Measurements from ENCODE around the gene MSANTD2. TPM values are rescaled to one million over a fixed set of nuclear protein-coding genes. Genes with fewer than 3 reads are reported as not detected.

MSANTD2 gene
- total and polyA plus RNA-seq, 12 donors: 2.4 to 15.9 (median 3.4) TPM

DNA sequence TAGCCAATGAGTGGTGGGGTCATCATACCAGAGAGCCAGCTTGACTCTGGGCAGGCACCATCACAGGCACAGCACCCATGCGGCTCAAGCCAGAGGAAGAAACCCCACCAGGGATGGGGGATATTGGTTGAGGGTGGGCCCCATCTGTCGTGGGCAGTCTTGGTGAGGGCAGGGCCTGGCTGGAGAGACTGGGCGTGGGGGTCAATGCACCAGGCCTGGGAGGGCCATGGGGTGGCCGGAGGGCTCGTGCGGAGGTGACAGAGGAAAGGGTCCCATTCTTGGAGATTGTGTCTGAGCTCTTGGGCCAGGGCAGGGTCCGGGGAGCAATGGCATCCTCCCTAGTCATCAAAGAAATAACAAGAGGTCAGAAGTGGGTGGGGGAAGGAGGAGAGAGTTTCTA is 46.6 kb downstream of the MSANTD2 start:
- Histone ChIP-seq H3K4me3 (no peak overlapping the region), H3K4me1 (peaks cover 11 to 98% (median 75%) of the 10 kb centered on the region in 9 donors), H3K36me3 (peaks cover 0 to 59% (median 12%) of the 10 kb centered on the region in 9 donors), H3K27ac (peak overlapping the region in 5 of 10 donors; percentile 12 to 58 (median 41)), H3K9me3 (no peaks in the 10 kb centered on the region), H3K27me3 (peaks cover 0 to 64% (median 50%) of the 10 kb centered on the region in 7 donors)
- TF ChIP-seq, protein P1, sequence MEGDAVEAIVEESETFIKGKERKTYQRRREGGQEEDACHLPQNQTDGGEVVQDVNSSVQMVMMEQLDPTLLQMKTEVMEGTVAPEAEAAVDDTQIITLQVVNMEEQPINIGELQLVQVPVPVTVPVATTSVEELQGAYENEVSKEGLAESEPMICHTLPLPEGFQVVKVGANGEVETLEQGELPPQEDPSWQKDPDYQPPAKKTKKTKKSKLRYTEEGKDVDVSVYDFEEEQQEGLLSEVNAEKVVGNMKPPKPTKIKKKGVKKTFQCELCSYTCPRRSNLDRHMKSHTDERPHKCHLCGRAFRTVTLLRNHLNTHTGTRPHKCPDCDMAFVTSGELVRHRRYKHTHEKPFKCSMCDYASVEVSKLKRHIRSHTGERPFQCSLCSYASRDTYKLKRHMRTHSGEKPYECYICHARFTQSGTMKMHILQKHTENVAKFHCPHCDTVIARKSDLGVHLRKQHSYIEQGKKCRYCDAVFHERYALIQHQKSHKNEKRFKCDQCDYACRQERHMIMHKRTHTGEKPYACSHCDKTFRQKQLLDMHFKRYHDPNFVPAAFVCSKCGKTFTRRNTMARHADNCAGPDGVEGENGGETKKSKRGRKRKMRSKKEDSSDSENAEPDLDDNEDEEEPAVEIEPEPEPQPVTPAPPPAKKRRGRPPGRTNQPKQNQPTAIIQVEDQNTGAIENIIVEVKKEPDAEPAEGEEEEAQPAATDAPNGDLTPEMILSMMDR (IDR thresholded peaks at IDR 0.05): no peak
- WGBS, 2 donors: 82 to 88% methylated on average over 7 of the region's 7 CpGs
- no peak for ATAC-seq
- DNase-seq: no peak
- intact Hi-C loops (cut with DNase I): no loop called here

DNA sequence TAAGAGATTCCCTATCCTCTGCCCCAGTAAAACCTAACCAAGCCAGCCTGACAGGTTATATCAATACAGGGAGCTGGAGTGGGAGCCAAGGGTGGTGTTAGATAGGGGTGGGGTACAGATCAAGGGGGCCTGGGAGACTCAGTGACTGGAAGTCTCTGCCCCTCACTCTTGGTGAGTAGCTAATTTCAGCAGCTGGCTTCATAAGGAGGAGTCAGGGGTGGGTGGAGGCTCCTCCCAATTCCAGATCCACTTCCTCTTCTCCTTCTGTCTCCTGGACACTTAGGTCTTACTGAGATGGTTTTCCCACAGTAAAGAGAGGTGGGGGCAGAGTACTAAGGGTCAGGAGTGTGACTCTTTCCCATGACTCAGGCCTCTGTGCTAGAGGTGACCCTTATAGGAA is 47.0 kb downstream of the MSANTD2 start:
- H3K4me3 ChIP-seq: no peak overlapping the region
- DNase-seq (no peak), ATAC-seq (peak in 2 of 8 donors; percentile 18 to 19)
- H3K4me1 ChIP-seq: peaks cover 7 to 98% (median 74%) of the 10 kb centered on the region in 9 donors
- peak overlapping the region in 7 of 10 donors; percentile 9 to 58 (median 40) for H3K27ac ChIP-seq
- intact Hi-C loops (cut with DNase I): no loop called here
- H3K36me3 ChIP-seq: peaks cover 0 to 59% (median 12%) of the 10 kb centered on the region in 9 donors
- H3K27me3 ChIP-seq: peaks cover 0 to 64% (median 45%) of the 10 kb centered on the region in 7 donors
- no peaks in the 10 kb centered on the region for H3K9me3 ChIP-seq
- TF ChIP-seq, protein P1 (IDR thresholded peaks at IDR 0.05): no peak

DNA sequence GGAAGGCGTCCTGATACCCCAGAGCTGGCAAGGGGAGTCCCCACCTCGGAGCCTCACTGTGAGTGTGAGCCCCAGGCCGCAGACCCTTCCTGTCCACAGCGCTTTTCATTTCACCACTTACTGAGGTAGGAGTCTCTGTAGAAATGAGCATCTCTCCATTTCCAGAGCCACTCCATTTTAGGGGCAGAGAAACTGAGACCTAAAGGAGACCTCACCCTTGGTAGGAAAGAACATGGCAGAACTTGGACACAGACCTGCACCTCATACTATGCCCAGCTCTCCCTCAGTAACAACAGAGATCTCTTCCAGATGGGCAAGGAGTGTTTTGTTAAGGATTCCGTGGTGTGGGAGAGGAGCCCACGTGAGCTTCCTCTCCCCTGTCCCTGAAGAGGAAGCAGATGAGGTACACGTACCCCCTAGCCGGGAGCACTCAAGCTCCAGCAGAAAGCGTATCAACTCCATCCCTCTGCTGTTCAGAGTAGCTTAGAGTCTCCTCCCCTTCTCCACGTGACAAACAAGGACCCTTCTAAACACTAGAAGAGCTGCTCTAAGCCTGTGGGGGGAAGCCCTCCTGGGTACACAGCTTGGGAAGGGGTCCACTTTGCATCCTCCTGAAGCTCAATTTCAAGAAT is 47.6 kb downstream of the MSANTD2 start:
- DNase-seq (no peak), ATAC-seq (no peak)
- Histone ChIP-seq H3K36me3 (peaks cover 0 to 59% (median 12%) of the 10 kb centered on the region in 9 donors), H3K4me3 (no peak overlapping the region), H3K4me1 (peaks cover 7 to 98% (median 74%) of the 10 kb centered on the region in 9 donors), H3K27ac (peak overlapping the region in 5 of 10 donors; percentile 9 to 58 (median 35)), H3K9me3 (no peaks in the 10 kb centered on the region), H3K27me3 (peaks cover 0 to 64% (median 50%) of the 10 kb centered on the region in 7 donors)
- intact Hi-C loops (cut with DNase I): no loop called here
- WGBS, 2 donors: 23 to 35% methylated on average over 10 of the region's 10 CpGs
- TF ChIP-seq, protein P1 (IDR thresholded peaks at IDR 0.05): no peak

DNA sequence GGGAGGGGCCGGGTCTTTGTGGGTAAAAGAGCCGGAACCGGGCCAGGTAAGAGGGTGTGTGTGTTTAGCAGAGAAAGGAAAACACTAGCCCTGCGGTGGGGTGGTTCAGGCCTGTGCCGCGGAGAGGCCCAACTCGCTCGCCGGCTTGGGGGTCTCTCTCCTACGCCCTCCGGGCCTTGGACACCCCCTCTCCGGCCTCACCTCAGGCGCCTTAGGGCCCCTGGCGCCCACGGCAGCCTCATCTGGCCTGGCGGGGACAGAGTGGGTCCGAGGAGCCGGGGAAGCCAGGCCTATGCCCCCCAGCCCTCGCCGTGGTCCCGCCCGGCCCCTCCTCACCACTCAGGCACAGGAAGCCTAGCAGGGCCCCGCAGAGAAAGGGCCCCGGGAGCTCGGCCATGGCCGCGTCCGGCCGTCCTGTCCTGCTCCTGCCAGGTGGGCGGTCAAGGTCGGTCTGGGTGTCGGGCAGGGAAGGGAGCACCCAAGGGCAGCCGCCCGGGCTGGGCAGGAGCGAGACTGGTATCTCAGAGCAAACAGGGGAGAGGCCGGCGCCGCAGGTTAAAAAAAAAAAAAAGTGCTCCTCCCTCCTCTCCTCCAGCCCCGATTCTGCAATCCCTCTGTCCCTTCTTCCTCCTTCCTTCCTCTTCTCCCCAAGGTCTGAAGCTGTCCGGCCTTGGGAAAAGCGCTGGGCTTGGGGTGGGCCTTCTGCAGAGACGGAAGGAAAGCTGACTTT is 48.3 kb downstream of the MSANTD2 start, which contains the start of gene VSIG2:
Gene VSIG2 (minus strand): TSS at position 515 of the 730 bp plus-strand sequence. CDS start 118 bp downstream, at position 397.
- H3K27me3 ChIP-seq: peaks cover 0 to 63% (median 50%) of the 10 kb centered on the region in 7 donors
- TF ChIP-seq, protein P1 (IDR thresholded peaks at IDR 0.05): no peak
- peak within 1 kb of the TSS in 7 of 10 donors; percentile 8 to 58 (median 35) for H3K27ac ChIP-seq
- peak within 1 kb of the TSS in 4 of 10 donors; percentile 10 to 27 (median 19) for H3K4me3 ChIP-seq
- intact Hi-C loops (cut with DNase I): no loop called here
- no peak for DNase-seq
- WGBS, 2 donors: 27 to 40% methylated on average over 42 of the region's 42 CpGs
- H3K4me1 ChIP-seq: peaks cover 7 to 98% (median 72%) of the 10 kb centered on the region in 9 donors
- no peaks in the 10 kb centered on the region for H3K9me3 ChIP-seq
- peaks cover 0 to 54% (median 12%) of the 10 kb centered on the region in 9 donors for H3K36me3 ChIP-seq
- ATAC-seq: peak in 1 of 8 donors; percentile 14
